ENCODE data around the gene SGPP1.
"Not testable (repeated sequence)": the region's sequence is repeated elsewhere in the genome, so short reads cannot be mapped to it uniquely, and the experiment has no call there.

Gene SGPP1

GRCh38 chr14:63727736-63728728 is at the start of gene SGPP1:
TSS of gene SGPP1 (minus strand) at chr14:63728065. CDS start at chr14:63727944, 121 bp downstream.
- peak; percentile 85 for DNase-seq

- no peak for DNase-seq
Measured at GRCh38 chr14:63777024-63777423, 49.2 kb upstream of the SGPP1 start.

- DNase-seq, result no peak
Measured at GRCh38 chr14:63773504-63773903, 45.6 kb upstream of the SGPP1 start.

- DNase-seq, result peak; percentile 43
Measured at GRCh38 chr14:63770187-63770807, 42.4 kb upstream of the SGPP1 start.

- DNase-seq, result no peak
Measured at GRCh38 chr14:63766611-63767010, 38.7 kb upstream of the SGPP1 start.

- DNase-seq, result no peak
Measured at GRCh38 chr14:63764620-63765139, 36.8 kb upstream of the SGPP1 start.

DNA sequence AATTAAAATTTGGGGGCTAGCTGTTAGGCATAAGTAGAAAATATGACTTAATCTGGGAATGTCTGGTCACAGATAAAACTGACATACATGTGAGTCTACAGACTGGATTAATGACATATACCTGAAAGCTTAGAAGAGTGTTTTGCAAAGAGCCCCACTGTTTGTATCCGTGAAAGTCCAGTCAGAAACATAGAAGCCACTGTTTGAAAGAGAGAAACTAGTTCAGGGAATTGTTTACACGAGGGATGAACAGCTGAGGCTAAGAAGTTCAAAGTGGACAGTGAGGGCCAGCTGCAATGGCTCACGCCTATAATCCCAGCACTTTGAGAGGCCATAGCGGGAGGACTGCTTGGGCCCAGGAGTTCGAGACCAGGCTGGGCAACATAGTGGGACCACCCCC is 36.2 kb upstream of the SGPP1 start:
- no peak for DNase-seq

GRCh38 chr14:63761351-63762117 is 33.7 kb upstream of the SGPP1 start:
- no peak for DNase-seq

DNA sequence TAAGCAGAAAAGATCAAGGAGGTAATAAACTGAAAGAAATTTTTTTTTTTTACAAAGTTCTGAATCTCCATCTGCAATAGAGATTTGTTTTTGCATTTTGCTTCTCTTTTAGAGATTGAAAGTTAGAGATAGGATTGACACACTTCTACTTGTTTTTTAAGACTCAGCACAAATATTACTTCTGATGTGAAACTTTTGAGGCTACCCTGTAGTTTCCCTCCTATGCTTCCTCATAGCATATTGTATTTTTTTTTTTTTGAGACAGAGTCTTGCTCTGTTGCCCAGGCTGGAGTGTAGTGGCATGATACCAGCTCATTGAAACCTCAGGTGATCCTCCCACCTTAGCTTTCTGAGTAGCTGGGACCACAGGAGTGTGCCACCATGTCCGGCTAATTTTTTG is 32.1 kb upstream of the SGPP1 start:
- no peak for DNase-seq

DNA sequence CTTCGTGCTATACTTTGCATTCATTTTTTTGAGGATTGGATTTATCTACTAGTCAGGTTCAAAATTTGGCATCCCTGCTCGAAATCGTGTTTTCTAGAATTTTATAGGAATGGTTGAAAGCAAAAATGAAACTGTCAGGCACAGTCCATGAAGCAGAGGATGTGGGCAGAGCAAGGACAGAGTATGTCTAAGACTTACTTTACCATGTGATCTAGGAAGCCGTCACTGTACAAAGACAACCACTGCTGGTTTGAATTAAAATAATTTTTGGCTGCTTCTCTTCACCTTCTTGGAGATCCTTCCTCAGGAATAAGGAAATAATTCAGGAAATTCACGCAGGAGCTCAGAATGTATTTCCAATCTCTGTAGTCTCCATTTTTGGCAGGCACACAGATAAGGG is 31.6 kb upstream of the SGPP1 start:
- DNase-seq, result no peak

- DNase-seq, result no peak
Measured at GRCh38 chr14:63757211-63757610, 29.3 kb upstream of the SGPP1 start.

DNA sequence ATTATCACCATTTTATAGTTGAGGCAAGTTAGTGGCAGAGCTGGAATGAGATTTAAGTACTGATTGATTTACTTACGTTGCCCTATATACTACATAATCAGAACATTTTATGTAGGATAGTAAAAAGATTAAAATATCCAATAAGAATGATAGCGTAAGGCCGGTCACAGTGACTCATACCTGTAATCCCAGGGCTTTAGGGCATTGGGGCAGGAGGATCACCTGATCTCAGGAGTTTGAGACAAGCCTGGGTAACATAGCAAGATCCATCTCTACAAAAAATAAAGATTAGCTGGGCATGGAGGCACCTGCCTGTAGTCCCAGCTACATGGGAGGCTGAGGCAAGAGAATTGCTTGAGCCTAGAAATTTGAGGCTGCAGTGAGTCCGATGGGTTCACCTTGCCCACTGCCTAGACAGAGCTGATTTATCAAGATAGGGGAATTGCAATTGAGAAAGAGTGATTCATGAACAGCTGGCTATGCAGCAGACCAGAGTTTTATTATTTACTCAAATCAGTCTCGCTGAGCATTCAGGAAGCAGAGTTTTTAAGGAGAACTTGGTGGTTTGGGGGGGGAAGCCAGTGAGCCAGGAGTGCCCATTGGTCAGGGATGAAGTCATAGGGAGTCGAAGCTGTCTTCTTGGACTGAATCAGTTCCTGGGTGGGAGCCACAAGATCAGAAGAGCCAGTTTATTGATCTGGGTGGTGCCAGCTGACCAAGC is 24.7 kb upstream of the SGPP1 start:
- DNase-seq, result no peak

DNA sequence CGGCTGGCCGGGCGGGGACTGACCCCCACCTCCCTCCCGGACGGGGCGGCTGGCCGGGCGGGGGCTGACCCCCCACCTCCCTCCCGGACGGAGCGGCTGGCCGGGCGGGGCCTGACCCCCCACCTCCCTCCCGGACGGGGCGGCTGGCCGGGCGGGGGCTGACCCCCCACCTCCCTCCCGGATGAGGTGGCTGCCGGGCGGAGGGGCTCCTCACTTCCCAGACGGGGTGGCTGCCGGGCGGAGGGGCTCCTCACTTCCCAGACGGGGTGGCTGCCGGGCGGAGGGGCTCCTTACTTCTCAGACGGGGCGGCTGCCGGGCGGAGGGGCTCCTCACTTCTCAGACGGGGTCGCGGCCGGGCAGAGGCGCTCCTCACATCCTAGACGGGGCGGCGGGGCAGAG is 23.2 kb upstream of the SGPP1 start:
- DNase-seq, result not testable (repeated sequence)

- DNase-seq, result no peak
Measured at GRCh38 chr14:63747846-63748245, 20.0 kb upstream of the SGPP1 start.

DNA sequence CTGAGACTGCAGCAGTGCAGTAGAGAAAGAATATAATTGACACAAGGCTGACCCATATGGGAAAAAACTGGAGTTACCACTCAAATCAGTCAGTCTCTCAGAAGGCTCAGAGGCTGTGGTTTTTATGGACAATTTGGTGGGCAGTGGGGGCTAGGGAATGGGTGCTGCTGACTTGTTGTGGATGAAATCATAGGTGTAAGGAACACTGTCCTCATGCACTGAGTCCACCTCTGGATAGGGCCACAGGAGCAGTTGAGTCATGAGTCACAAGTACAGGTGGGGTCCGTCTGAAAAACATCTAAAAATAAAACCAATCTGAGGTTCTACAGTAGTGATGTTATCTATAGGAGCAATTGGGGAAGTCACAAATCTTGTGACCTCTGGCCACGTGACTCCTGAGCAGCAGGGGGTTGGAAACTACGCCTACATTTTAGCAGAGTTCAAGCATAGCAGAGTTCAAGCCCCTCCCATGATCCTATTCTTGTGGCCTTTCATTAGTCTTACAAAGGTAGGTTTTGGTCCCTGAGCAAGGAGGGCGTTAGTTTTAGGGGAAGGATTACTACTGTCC is 18.1 kb upstream of the SGPP1 start:
- no peak for DNase-seq

DNA sequence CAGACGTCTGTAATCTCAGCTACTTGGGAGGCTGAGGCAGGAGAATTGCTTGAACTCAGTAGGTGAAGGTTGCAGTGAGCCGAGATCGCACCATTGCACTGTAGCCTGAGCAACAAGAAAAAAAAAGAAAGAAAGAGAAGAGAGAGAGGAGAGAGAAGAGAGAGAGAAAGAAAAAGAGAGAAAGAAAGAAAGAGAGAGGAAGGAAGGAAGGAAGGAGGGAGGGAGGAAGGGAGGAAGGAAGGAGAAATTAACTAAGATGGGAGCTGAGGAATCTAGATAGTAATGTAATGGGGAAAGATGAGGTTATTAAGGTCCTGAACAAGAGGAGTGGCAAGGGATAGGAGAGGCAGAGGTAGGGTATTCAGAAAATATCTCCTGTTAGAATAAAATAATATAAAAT is 17.4 kb upstream of the SGPP1 start:
- no peak for DNase-seq

GRCh38 chr14:63737582-63738006 is 9.7 kb upstream of the SGPP1 start:
- DNase-seq, result no peak

GRCh38 chr14:63735720-63736119 is 7.9 kb upstream of the SGPP1 start:
- DNase-seq, result no peak

DNA sequence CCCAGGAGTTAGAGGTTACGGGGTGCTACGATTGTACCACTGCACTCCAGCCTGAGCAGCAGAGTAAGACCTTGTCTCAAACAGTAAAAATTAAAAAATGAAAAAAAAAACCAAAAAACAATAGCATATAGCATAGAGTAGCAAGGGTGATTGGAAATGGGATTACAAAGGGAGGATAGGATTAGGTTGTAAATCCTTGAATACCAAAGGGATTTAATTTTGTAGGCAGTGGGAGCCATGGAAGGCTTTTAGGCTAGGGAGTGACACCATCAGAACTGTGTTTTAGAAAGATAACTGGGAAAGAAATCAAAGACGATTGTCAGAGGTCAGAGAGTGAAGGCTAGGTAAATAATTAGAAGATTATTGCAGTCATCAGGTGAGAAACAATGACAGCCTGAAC is 2.8 kb upstream of the SGPP1 start:
- no peak for DNase-seq

GRCh38 chr14:63727231-63727735 is 582 bp downstream of the SGPP1 start:
- peak; percentile 53 for DNase-seq

GRCh38 chr14:63726499-63726898 is 1.4 kb downstream of the SGPP1 start:
- no peak for DNase-seq
